A549 treated with AZD9567 at 1 μM for 4 hours (cell line): ENCODE results near the gene FDCSP. TPM values are rescaled to one million over a fixed set of nuclear protein-coding genes. Genes with fewer than 3 reads are reported as not detected.

Experiments used
- total RNA-seq: library from RNA; stranded (reverse); fragments of 200-300 nt; extraction: Qiagen RNA extraction; gene quantifications from 5 replicates; pipeline ENCODE4 v1.2.3, GENCODE V29; 2022; ENCODE audit not compliant: insufficient read depth

FDCSP gene
- total RNA-seq: not detected in 5 replicates

GRCh38 chr4:70225824-70226223, at the start of gene FDCSP:
Gene FDCSP, plus strand, starts transcription at chr4:70226124. Its CDS starts 5,071 bp downstream, at chr4:70231195.

DNA sequence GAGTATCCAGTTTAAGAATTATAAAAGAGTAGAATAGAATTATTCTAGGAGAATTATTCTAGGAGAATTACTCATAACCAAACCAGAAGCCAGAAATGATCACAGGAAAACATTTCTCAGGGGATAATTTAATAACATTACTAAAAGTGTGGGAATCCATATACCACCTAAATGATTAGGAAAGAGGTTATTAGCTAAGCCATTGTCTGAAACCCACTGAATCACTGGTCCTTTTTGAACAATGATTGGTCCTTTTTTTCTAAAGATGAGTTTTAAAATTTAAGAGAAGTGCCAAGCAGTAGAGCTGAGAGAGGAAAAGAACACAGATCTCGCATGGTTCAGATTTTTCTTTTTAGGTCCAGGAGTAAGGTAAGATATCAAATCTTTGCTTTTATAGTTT, 30.5 kb upstream of the FDCSP start, which contains the start of gene ODAM:
TSS of gene ODAM (plus strand) at position 301 of the 400 bp plus-strand sequence. CDS start 819 bp downstream, outside the sequence.

DNA sequence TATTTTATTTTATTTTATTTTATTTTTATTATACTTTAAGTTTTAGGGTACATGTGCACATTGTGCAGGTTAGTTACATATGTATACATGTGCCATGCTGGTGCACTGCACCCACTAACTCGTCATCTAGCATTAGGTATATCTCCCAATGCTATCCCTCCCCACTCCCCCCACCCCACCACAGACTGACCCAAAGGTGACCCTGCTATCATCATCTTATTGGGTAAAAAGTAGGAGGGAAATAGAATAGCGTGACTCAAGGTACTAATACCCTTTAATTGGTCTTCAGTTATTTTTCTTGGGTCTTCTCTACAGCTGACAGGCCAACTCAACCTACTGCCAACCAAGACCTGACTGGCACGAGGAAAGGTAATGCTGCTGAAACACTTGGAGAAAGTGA, 16.4 kb downstream of the FDCSP start, which contains the start of gene CSN3:
TSS of gene CSN3 (plus strand) at position 301 of the 400 bp plus-strand sequence. CDS start 2,223 bp downstream, outside the sequence.

Other genes with a start within 250 kb of the FDCSP start
- gene STATH, start 230.2 kb upstream of the FDCSP start, total RNA-seq: not detected in 5 replicates
- gene HTN3, start 197.7 kb upstream of the FDCSP start, total RNA-seq: not detected in 5 replicates
- gene HTN1, start 175.7 kb upstream of the FDCSP start, total RNA-seq: not detected in 5 replicates
- gene PRR27, start 71.9 kb upstream of the FDCSP start, total RNA-seq: not detected in 5 replicates
- gene ODAM, start 30.4 kb upstream of the FDCSP start, total RNA-seq: not detected in 5 replicates
- not detected in 5 replicates for gene CSN3, start 16.5 kb downstream of the FDCSP start, total RNA-seq
- gene CABS1, start 108.9 kb downstream of the FDCSP start, total RNA-seq: not detected in 5 replicates
- not detected in 5 replicates for gene SMR3A, start 134.6 kb downstream of the FDCSP start, total RNA-seq
- not detected in 5 replicates for gene SMR3B, start 157.0 kb downstream of the FDCSP start, total RNA-seq
- not detected in 5 replicates for gene OPRPN, start 171.8 kb downstream of the FDCSP start, total RNA-seq
- gene MUC7, start 246.1 kb downstream of the FDCSP start, total RNA-seq: not detected in 5 replicates